ENCODE results near the gene KL. TPM values are rescaled to one million over a fixed set of nuclear protein-coding genes. Genes with fewer than 3 reads are reported as not detected.

Gene KL
- total RNA-seq, 1 donor: under 0.01 TPM

GRCh38 chr13:32988608-32989289 is 27.5 kb upstream of the KL start:
- DNase-seq (ENCODE audit: low read depth): no peak
- TF ChIP-seq CTCF (IDR thresholded peaks at IDR 0.05; ENCODE audit: insufficient read depth, low read depth, low read length): no peak
- no peak overlapping the region for H3K4me3 ChIP-seq (ENCODE audit: low read depth, low read length)

- no peak for DNase-seq (ENCODE audit: low read depth)
- H3K4me3 ChIP-seq (ENCODE audit: low read depth, low read length): no peak overlapping the region
- TF ChIP-seq CTCF (IDR thresholded peaks at IDR 0.05; ENCODE audit: insufficient read depth, low read depth, low read length): no peak
Measured at GRCh38 chr13:32989290-32989667, 26.9 kb upstream of the KL start.

GRCh38 chr13:32989942-32990341 is 26.3 kb upstream of the KL start:
- TF ChIP-seq CTCF (IDR thresholded peaks at IDR 0.05; ENCODE audit: insufficient read depth, low read depth, low read length): no peak
- DNase-seq (ENCODE audit: low read depth): no peak

GRCh38 chr13:32993145-32993544 is 23.1 kb upstream of the KL start:
- TF ChIP-seq CTCF (IDR thresholded peaks at IDR 0.05; ENCODE audit: insufficient read depth, low read depth, low read length): no peak
- no peak for DNase-seq (ENCODE audit: low read depth)
- no peak overlapping the region for H3K4me3 ChIP-seq (ENCODE audit: low read depth, low read length)

More at GRCh38 chr13:32989942-32990341, 26.3 kb upstream of the KL start:
- H3K4me3 ChIP-seq (ENCODE audit: low read depth, low read length): no peak overlapping the region

- no peak for DNase-seq (ENCODE audit: low read depth)
- no peak overlapping the region for H3K4me3 ChIP-seq (ENCODE audit: low read depth, low read length)
- TF ChIP-seq CTCF (IDR thresholded peaks at IDR 0.05; ENCODE audit: insufficient read depth, low read depth, low read length): no peak
Measured at GRCh38 chr13:32997399-32997798, 18.8 kb upstream of the KL start.

- H3K4me3 ChIP-seq (ENCODE audit: low read depth, low read length): no peak overlapping the region
- TF ChIP-seq CTCF (IDR thresholded peaks at IDR 0.05; ENCODE audit: insufficient read depth, low read depth, low read length): no peak
- no peak for DNase-seq (ENCODE audit: low read depth)
Measured at GRCh38 chr13:32998966-32999365, 17.3 kb upstream of the KL start.

- no peak overlapping the region for H3K4me3 ChIP-seq (ENCODE audit: low read depth, low read length)
- DNase-seq (ENCODE audit: low read depth): no peak
- TF ChIP-seq CTCF (IDR thresholded peaks at IDR 0.05; ENCODE audit: insufficient read depth, low read depth, low read length): no peak
Measured at GRCh38 chr13:33000365-33000764, 15.9 kb upstream of the KL start.

Data from fibroblast of villous mesenchyme (primary cell).